NB4 (cell line): ENCODE data around the gene NUP35.

Source experiments
- MYC ChIP-seq: IDR thresholded peaks from 2 replicates; pipeline ENCODE4 v1.6.1; 2011; ENCODE audit warnings: low read depth, low read length
- POLR2A ChIP-seq: IDR thresholded peaks from 2 replicates; pipeline ENCODE4 v1.6.1; 2011; ENCODE audit warnings: mild to moderate bottlenecking; ENCODE audit not compliant: insufficient read length; ENCODE audit errors: extremely low read depth
- TF ChIP-seq, protein P1 (sequence below): IDR thresholded peaks from one replicate; pipeline ENCODE4 v1.5.1; 2012; ENCODE audit warnings: low read depth, low read length
- TF ChIP-seq, protein P2 (sequence below): IDR thresholded peaks from 2 replicates; pipeline ENCODE4 v1.6.1; 2011; ENCODE audit warnings: low read depth, low read length

- TF ChIP-seq, protein P1, sequence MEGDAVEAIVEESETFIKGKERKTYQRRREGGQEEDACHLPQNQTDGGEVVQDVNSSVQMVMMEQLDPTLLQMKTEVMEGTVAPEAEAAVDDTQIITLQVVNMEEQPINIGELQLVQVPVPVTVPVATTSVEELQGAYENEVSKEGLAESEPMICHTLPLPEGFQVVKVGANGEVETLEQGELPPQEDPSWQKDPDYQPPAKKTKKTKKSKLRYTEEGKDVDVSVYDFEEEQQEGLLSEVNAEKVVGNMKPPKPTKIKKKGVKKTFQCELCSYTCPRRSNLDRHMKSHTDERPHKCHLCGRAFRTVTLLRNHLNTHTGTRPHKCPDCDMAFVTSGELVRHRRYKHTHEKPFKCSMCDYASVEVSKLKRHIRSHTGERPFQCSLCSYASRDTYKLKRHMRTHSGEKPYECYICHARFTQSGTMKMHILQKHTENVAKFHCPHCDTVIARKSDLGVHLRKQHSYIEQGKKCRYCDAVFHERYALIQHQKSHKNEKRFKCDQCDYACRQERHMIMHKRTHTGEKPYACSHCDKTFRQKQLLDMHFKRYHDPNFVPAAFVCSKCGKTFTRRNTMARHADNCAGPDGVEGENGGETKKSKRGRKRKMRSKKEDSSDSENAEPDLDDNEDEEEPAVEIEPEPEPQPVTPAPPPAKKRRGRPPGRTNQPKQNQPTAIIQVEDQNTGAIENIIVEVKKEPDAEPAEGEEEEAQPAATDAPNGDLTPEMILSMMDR, result no peak
- TF ChIP-seq POLR2A, result no peak
- TF ChIP-seq, protein P2, sequence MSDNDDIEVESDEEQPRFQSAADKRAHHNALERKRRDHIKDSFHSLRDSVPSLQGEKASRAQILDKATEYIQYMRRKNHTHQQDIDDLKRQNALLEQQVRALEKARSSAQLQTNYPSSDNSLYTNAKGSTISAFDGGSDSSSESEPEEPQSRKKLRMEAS, result no peak
- no peak for TF ChIP-seq MYC
These were observed 353 bp upstream of the NUP35 start for GRCh38 chr2:183123959-183124221.
